Measurements from ENCODE around the gene ZNF503.

GRCh38 chr10:75400771-75401568, 594 bp downstream of the ZNF503 start:
- TF ChIP-seq CTCF (conservative IDR thresholded peaks at IDR 0.05) (no peak), EZH2 (IDR thresholded peaks at IDR 0.05; ENCODE audit: low read depth) (no peak)
